HG03159 (cell line): ENCODE results near the gene LY86.
A peak's percentile ranks its signal among the peaks of the same experiment; 100 is the strongest.

ENCODE experiments used
- ATAC-seq: cut with Tn5 transposase; IDR thresholded peaks from one replicate; pipeline ENCODE4 v1.9.1; 2021; ENCODE audit warnings: mild to moderate bottlenecking, moderate library complexity; ENCODE audit not compliant: unreplicated experiment

The LY86 gene

DNA sequence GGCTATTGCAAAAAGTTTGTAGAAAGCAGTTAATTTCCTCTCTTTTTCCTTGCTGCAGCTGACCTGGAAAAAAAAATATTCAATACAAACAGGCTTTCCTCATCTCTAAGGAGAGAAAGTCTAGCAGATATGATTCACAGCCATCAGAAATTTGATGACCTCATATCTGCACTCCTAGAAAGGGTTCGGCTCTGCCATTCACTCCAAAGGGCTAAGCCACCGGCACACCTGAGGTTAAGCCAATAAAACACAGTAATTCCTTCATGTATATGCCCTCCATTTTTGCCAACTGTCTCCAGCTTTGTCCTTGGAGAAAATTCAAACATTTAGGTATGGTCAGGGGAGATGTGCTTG lies 18.7 kb upstream of the LY86 start:
- ATAC-seq = no peak

DNA sequence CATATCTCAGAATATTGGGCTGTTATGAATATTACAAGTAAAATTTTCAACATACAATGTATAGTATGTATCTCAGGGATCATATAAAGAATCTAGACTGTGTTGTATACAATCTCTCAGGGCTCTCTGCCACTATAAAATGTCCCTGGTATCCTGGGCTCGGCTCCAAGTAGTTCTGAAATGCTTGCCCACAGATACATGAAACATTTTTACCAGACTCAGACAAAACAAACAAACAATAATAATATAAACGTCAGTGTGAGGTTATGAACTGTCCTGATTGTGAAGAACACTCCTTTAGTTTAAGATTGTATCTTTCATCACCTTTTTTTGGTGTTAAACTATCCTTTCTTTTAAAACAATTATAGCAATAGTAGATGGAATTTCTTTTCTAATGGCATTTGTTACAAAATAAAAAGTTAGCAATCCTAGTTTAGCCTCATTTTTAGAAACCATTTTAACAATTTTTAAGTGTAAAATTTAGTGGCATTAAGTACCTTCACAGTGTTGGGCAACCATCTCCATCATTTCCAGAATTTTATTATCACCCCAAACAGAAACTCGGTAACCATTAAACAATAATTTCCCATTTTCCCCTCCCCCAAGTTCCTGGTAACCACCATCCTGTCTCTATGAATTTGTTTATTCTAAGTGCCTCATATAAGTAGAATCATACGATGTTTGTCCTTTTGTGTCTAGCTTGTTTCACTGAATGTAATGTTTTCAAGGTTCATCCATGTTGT lies 17.4 kb upstream of the LY86 start:
- ATAC-seq = no peak

DNA sequence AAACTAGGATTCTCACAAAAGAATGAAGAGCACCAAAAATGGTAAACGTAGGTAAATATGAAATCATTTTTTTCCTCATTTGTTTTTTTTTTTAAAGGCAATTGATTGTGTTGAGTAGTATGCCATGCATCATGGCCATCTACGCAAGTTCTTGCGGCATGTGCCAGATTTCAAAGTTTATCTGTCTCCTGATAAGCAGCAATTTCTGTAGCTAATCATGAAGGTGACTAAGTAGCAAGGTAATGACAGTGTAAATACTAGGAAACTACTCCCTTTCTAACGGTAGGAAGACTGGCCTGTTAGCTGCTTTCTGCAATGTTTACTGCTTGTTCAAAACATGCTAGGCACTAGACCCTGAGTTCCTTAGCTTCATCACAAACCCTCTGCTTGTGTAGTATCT lies 13.4 kb upstream of the LY86 start:
- ATAC-seq = no peak

DNA sequence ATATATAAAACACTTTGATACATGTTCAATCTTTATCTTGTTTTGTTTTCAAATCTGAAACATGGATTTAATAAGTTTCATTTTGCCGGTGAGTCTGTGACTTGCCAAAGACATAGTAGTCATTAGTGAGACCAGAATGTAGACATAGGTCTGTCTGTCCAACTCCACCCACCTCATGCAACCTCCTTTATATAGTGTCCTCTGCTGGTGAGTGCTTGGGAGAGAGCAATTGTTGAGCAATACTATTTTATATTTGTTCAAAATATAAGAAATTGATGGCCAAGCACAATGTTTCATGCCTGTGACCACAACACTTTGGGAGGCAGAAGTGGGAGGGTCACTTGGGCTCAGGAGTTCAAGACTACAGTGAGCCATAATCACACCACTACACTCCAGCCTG lies 10.8 kb upstream of the LY86 start:
- no peak for ATAC-seq

DNA sequence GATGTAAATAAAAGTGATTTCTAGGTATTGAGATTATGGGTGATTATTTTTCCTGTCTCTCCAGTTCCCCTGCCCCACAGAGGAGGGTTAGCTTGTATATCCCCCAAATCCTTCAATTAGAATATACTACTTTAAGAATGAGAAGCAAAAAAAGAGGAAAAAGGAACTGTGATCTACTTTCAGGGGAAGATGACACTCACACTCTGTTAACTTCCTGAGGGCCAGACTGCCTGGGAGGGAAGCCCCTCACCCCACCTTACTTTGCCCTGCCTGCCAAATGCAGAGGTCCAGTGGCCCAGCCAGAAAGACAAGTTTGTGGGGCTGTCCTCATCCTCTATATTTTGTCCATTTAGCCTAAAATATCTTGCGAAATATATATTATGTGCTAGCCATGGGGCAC lies 9.2 kb upstream of the LY86 start:
- ATAC-seq = no peak

DNA sequence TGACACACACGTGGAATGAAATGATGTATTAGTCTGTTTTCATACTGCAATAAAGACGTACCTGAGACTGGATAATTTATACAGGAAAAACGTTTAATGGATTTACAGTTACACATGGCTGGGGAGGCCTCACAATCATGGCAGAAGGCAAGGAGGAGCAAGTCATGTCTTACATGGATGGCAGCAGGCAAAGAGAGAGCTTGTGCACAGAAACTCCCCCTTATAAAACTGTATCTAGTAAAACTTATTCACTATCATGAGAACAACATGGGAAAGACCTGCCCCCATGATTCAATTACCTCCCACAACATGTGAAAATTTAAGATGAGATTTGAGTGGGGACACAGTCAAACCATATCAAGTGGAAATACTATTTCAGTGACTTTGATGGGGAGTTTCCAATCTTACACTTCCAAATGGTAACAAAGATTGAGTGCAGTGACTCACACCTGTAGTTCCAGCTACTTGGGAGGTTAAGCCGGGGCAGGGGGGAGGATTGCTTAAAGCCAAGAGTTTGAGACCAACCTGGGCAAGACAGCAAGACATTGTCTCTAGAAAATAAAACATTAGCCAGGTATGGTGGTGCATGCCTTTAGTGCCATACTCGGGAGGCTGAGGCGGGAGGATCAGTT lies 8.2 kb upstream of the LY86 start:
- no peak for ATAC-seq

DNA sequence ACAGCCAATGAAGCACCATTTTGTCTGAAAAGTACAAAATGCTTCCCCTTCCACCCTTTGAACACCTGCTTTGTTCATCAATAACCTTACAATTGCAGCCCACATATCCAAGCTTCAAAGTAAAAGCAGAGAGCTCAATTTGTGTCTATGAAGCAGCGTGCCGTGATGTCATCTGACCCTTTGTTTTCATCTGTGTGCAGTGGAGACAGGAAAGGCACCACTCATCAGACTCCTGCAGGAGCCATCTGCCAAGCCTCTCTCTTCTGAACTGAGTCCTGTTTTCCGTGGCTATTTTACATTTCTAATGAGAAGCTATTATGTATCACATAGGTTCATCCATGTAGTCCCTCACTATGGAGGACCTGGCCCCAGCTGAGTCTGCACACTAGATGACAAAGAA lies 7.5 kb upstream of the LY86 start:
- no peak for ATAC-seq

DNA sequence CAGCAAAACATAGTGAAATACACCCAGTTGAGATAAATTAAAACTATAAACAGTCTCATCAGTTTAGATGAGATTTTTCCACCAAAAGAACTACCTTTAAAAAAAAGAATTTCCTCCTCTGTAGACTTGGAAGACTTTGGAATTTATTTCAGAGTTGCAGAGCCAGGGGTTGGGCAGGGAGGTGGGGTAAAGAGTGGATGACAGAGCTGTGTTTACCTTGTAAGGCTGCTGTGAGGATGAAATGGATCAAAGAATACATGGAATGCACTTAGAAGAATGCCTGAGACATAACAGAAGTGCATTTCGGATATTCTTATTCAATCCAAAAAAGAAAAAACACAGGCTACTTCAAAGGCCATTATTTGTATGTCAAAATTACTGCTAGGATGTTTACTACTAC lies 6.4 kb upstream of the LY86 start:
- no peak for ATAC-seq

DNA sequence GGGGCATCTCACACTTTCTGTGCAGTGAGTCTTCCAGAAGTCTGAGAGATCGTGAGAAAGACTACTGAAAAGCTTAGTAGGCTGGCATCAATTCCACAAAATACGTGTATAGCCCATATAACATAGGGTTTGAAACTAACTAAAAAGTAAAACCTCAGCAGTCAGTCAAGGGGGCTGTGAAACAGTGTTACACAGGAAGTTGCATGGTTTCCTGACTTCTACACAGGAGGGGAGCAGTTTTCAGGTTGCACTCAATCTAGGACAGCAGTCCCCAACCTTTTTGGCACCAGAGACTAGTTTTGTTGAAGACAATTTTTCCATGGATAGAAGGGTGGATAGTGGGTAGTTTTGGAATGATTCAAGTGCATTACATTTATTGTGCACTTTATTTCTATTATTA lies 4.7 kb upstream of the LY86 start:
- ATAC-seq = no peak

DNA sequence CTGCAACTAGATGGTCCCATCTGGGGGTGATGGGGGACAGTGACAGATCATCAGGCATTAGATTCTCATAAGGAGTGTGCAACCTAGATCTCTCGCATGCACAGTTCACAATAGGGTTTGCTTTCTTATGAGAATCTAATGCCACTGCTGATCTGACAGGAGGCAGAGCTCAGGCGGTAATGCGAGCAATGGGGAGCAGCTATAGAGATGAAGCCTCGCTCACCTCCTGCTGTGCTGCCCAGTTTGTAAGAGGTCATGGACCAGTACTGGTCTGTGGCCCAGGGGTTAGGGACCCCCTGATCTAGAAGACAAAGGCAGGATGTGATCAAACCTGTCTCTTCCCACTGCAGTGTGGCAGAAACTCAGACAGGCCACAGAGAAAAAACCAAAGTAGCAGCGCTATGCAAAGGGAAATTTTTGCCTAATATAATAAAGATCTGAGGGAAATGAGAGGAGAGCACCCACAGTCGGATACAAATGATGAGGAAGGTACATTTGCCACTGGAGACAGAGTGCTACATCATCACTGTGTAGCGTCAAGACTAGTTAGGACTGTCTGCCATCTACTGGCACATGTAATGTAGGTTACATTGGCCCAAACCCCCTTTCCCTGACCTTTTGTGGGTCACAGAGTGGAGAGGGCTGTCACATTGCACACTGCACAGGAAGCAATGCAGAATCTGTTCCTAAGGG lies 4.1 kb upstream of the LY86 start:
- no peak for ATAC-seq

DNA sequence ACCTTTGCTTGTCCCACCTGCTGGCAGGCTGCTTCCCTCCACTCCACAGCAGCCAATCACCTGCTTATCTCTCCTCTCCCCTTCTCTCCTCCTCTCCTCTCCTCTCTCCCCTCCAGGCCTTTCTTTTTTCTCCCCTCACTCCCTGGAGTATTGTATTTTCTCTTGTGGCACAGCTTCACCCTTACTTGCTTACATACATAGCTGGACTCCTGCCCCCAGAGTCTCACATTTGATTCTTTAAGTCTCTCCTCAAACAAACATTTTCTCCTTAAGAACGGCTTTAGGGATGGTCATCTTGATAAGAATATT lies 3.6 kb upstream of the LY86 start:
- ATAC-seq = no peak

DNA sequence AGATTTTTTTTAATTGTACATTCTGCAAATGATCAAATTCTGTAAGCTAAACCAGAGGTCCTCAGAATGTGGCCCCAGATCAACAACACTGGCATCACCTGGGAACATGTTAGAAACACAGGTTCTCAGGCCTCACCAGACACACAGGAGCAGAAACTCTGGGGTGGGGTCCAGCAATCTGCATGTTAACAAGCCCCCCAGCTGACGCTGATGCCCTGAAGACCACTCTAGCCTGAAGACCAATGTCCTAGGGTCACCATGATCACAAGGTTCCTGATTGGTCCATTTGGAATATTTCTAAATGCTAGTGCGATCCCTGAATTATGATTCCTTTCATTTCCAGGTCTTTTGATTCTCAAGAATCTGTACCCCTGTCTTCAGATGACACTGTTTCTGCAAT lies 2.4 kb upstream of the LY86 start:
- no peak for ATAC-seq

DNA sequence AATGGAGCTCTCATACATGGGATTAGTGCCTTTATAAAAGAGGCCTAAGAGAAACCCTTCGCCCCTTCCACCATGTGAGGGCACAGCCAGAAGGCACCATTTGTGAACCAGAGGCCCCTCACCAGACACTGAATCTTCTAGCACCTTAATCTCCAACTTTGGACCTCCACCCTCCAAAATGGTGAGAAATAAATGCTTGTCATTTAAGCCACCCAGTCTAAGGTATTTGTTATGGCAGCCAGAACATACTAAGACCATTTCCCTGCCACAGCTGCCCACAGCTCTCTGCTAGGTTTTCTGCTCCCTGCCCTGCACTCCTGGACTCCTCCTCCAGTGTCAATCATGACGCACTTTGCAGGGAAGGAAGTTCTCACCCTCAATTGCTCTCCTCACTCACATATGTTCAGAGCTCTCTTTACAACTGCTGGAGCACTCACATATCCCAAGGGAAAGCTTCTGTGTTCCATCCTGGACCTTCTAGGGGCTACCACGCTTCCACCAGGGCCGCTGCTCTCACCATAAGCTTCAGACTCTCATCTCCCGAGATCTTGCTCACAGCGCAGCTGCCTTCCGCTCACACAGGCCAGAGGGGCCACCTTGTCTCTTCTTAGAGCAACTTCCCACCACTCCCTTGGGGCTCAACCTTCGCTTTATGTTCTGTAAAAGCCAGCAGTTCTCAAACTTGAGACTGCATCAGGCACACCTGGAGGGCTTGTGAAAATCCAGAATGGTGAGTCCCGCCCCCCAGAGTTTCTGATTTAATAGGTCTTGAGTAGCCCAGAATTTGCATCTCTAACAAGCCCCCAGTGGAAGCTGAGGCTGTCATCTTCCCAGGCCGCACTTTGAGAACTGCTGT lies 1.6 kb upstream of the LY86 start:
- ATAC-seq = peak; percentile 51

DNA sequence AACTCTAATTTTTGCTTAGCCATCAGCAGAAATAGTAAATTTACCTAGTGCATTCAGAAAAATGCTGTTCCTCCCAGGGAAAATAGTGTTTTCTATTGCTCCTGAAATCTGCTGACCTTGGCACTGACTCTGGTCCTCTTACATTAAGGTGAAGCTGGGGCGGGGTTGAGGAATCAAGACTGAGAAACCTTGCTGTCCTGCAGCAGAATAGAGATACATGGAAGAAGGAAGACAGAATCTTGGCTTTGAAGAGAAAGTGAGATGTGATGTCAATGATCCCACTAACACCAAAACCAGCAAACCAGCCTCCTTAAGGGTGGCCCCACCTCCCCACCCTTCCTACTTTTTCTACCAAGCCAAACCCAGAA lies 840 bp upstream of the LY86 start:
- no peak for ATAC-seq

DNA sequence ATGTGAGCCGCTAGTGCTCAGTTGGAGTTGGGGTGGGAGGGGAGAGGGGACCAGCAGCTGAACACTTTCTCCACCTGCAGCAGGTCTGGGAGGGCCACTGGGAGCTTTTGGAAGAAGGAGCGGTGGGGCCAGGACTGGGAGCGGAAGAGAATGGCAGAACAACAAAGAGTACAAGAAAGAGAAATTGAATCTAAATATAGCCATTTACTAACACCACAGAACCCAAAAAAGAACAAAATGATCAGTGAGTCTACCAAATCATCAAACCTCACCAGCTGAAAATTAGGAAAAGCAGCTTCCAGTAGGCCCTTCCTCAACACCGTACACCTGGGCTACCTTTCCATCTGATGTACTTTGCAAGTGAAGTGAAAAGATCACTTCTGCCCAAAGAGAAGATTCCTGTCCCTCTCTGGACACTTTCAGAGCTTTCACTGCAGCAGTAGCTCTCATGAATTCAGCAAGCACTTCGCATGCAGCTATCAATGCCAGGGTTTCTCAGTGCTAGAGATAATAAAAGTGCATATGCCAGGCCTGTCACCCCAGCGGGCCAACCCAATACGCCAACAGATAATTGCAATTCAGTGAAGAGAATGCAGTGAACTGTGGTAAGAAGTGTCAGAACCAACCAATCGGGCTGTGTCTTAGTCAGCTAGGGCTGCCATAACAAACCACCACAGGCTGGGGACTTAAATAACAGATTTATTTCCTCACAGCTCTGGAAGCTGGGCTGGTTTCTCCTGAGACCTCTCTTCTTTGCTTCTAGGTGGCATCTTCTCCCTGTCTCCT lies 597 bp downstream of the LY86 start:
- no peak for ATAC-seq

DNA sequence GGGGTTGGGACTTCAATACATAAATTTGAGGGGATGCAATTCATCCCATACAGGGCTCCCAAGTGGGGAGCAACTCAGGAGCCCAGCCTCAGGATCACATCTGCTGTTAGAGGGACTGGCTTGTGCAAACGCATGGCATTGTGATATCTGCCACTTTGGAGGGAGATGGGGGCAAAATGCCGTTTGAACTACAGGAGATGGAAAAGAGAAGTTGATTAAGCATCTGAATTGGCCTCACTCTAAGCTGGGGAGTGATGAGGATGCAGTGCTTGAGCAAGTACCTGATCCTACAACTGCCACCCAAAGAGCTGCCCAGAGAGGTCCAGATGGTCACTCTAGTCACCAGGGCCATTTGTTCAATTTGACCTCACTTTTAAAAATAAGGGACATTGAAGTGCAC lies 2.0 kb downstream of the LY86 start:
- no peak for ATAC-seq

DNA sequence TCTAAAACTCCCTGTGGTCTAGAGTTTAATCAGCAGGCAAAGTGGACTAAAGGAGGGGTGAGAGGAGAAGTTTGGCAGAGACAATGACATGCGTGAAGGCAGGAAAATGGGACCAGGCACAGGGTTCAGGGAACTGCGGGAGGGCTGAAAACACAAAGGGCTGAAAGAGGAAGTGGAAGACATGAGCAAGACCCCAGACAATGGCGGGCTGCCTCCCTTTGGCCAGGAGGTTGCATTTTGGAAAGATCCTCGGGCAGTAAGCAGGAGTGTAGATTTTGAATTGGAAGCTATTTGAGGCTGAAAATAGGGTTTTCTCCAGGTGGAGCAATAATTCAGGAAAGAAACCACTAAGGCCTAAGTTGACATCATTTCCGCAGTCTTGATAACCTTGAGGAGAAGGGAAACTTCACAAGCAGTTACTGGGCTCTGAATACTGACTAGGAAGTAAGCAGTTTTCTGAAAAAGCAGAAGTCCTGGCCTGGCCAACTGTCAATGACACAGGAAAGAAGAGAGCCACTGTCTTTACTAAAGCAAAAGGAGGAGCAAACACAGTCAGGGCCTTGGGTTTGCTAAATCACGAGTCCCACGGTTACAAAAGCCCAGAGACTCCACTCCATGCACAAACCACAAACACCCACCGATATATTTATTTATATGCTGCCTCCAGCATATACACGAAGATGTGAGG lies 3.4 kb downstream of the LY86 start:
- ATAC-seq = no peak

DNA sequence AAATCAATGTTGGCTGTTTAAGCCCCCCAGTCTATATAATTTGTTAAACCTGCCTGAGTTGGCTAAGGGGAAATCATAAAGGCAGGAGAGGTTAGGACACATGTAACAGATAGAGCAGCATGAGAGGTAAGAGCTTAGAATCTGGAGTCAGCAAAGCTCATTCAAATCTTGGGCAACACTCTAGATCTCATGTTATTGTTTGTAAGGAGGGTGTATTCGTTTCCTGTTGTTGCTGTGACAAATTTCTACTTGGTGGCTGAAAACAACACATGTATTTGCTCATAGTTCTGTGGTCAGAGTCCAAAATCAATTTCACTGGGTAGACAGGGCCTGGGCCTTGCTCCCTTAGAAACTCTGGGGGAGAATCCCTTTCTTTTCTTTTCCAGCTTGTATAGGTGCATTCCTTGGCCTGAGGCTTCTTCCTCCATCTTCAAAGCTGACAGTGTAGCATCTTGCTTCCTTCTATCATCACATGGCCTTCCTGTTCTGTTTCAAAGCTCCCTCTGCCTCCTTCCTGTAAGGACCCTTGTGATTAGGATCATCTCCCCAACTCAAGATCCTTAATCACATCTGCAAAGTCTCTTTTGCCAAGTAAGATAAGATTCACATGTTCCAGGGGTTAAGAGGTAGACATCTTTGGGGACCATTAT lies 4.4 kb downstream of the LY86 start:
- ATAC-seq = no peak

DNA sequence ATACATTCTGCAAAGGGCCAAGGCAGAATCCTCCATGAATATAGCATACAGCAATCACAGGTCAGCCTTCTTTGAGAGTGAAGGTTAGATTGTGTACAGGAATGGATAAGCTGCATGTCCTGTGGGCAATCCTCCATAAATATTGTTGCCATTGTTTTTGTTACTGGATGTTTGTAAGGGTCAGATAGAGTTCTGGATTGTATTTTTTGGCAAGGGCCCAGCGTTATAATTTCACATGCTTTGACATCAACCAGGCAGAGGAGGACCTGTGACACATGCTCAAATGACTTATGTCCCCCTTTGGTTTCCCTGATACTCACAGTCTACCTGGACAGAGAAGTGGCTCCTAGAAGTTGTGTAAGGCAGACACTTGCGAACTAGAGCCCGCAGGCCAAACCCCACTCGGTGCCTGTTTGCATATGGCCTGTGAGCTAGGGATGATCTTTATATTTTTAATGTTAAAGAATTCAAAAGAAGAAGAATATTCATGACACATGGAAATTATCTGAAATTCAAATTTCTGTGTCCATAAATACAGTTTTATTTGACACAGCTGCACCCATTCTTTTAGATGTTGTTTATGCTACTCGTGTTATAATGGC lies 5.4 kb downstream of the LY86 start:
- no peak for ATAC-seq

DNA sequence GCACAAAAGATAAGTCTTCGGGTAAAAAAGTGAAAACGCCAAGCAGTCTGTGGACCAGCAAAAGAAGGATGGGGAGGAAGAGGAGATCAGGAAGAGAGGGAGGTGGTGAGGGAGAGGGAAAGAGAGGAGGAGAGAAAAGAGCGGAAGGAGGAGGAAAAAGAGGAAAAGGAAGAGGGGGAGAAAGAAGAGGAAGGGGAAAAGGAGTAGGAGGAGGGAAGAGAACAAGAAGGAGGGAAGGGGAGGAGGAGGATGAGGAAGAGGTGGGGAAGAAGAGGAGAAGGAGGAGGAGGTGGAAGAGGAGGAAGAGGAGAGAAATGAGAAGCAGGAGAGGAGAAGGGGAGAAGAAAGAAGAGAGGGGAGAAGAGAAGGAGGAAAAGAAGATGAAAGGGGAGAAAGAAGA lies 6.5 kb downstream of the LY86 start:
- ATAC-seq = no peak
